GM23338 (cell line): ENCODE results near the gene MAP3K9. TPM values are rescaled to one million over a fixed set of nuclear protein-coding genes. Genes with fewer than 3 reads are reported as not detected.

Experiments
- ATAC-seq: fragments of 200-7000 bp; cut with Tn5 transposase; 3 replicates; pipeline ENCODE4 v1.9.1; 2020
- DNase-seq: peaks from one replicate; pipeline ENCODE4 v3.0.0-alpha.2; 2015; ENCODE audit warnings: low spot score
- H2AFZ ChIP-seq: fragments of 200-600 bp; sonication (generic); 2 replicates; pipeline ENCODE4 v1.8.0; 2016; ENCODE audit warnings: antibody characterized with exemption, mild to moderate bottlenecking, moderate library complexity
- H3F3A ChIP-seq: fragments of 200-600 bp; sonication (generic); replicated peaks from 2 replicates; pipeline ENCODE4 v1.8.0; 2017; ENCODE audit warnings: antibody characterized with exemption, mixed run types, low read depth
- H3K27ac ChIP-seq: fragments of 200-600 bp; sonication (generic); 2 replicates; pipeline ENCODE4 v1.6.1; 2016; ENCODE audit warnings: low read depth
- H3K27me3 ChIP-seq: fragments of 200-600 bp; sonication (generic); 2 replicates; pipeline ENCODE4 v1.8.0; 2016; ENCODE audit warnings: mild to moderate bottlenecking, mixed run types, moderate library complexity; ENCODE audit not compliant: insufficient read depth
- H3K36me3 ChIP-seq: fragments of 200-600 bp; sonication (generic); 2 replicates; pipeline ENCODE4 v1.8.0; 2016; ENCODE audit warnings: mild to moderate bottlenecking; ENCODE audit not compliant: insufficient read depth
- H3K4me1 ChIP-seq: fragments of 200-600 bp; sonication (generic); 2 replicates; pipeline ENCODE4 v1.8.0; 2016; ENCODE audit warnings: mild to moderate bottlenecking, moderate library complexity; ENCODE audit not compliant: insufficient read depth
- H3K4me2 ChIP-seq: fragments of 200-600 bp; sonication (generic); 2 replicates; pipeline ENCODE4 v1.7.1; 2017; ENCODE audit warnings: mixed run types
- H3K4me3 ChIP-seq: fragments of 200-600 bp; sonication (generic); 2 replicates; pipeline ENCODE4 v1.6.1; 2016; ENCODE audit warnings: mixed run types
- H3K79me2 ChIP-seq: fragments of 200-600 bp; sonication (generic); replicated peaks from 2 replicates; pipeline ENCODE4 v1.8.0; 2017; ENCODE audit warnings: mild to moderate bottlenecking; ENCODE audit not compliant: insufficient read depth
- H3K9me2 ChIP-seq: fragments of 200-600 bp; sonication (generic); 2 replicates; pipeline ENCODE4 v1.8.0; 2017; ENCODE audit not compliant: insufficient read depth
- H4K20me1 ChIP-seq: fragments of 200-600 bp; sonication (generic); replicated peaks from 2 replicates; pipeline ENCODE4 v1.8.0; 2017; ENCODE audit warnings: mild to moderate bottlenecking; ENCODE audit not compliant: insufficient read depth
- H3K27ac Mint-ChIP-seq: 2 replicates; pipeline ENCODE4 v1.8.0; 2020; ENCODE audit warnings: inconsistent platforms, mild to moderate bottlenecking, moderate library complexity, mixed read lengths
- H3K27me3 Mint-ChIP-seq: 3 replicates; pipeline ENCODE4 v1.8.0; 2022; ENCODE audit warnings: low read depth, mild to moderate bottlenecking, moderate library complexity, mixed read lengths, inconsistent platforms; ENCODE audit not compliant: insufficient read depth, poor library complexity
- H3K36me3 Mint-ChIP-seq: 3 replicates; pipeline ENCODE4 v1.8.0; 2021; ENCODE audit warnings: low read depth, mild to moderate bottlenecking, inconsistent platforms, moderate library complexity, mixed read lengths
- H3K4me1 Mint-ChIP-seq: 3 replicates; pipeline ENCODE4 v1.8.0; 2020; ENCODE audit warnings: mild to moderate bottlenecking, inconsistent platforms, mixed read lengths
- H3K4me3 Mint-ChIP-seq: 3 replicates; pipeline ENCODE4 v1.8.0; 2021; ENCODE audit warnings: moderate library complexity, mild to moderate bottlenecking, inconsistent platforms, mixed read lengths
- H3K9me3 Mint-ChIP-seq: 3 replicates; pipeline ENCODE4 v1.8.0; 2020; ENCODE audit warnings: moderate library complexity, mild to moderate bottlenecking, inconsistent platforms, mixed read lengths
- CREB1 ChIP-seq: fragments of 250-450 bp; sonication (Bioruptor Pico); IDR thresholded peaks from 2 replicates; pipeline ENCODE4 v1.5.0; 2020; ENCODE audit warnings: low read depth, mild to moderate bottlenecking, moderate library complexity
- CTCF ChIP-seq, 2 experiments: fragments of 200-600 bp in 1 of 2; sonication (generic) in 1 of 2; conservative IDR thresholded peaks; 2 replicates each; pipeline versions ENCODE4 v1.5.1 to v1.6.1; 2016 to 2017; ENCODE audit warnings: antibody characterized with exemption in 2 of 2, low read depth in 2 of 2, mild to moderate bottlenecking in 2 of 2, moderate library complexity in 1 of 2
- ETS1 ChIP-seq: IDR thresholded peaks from 2 replicates; pipeline ENCODE4 v1.6.1; 2016; ENCODE audit warnings: antibody characterized with exemption
- EZH2 ChIP-seq: fragments of 200-600 bp; sonication (generic); IDR thresholded peaks from one replicate; pipeline ENCODE4 v1.8.0; 2017; ENCODE audit warnings: antibody characterized with exemption, mild to moderate bottlenecking, low read depth; ENCODE audit not compliant: unreplicated experiment
- EZH2phosphoT487 ChIP-seq: fragments of 200-600 bp; sonication (generic); IDR thresholded peaks from one replicate; pipeline ENCODE4 v1.8.1; 2018; ENCODE audit warnings: antibody characterized with exemption; ENCODE audit not compliant: unreplicated experiment
- JUNB ChIP-seq: IDR thresholded peaks from one replicate; pipeline ENCODE4 v1.6.1; 2016; ENCODE audit warnings: antibody characterized with exemption; ENCODE audit not compliant: unreplicated experiment
- NANOG ChIP-seq: IDR thresholded peaks from 2 replicates; pipeline ENCODE4 v1.6.1; 2016; ENCODE audit warnings: antibody characterized with exemption, borderline replicate concordance
- POLR2AphosphoS5 ChIP-seq: IDR thresholded peaks from 2 replicates; pipeline ENCODE4 v1.6.1; 2016; ENCODE audit warnings: antibody characterized with exemption, low read depth
- REST ChIP-seq: IDR thresholded peaks from one replicate; pipeline ENCODE4 v1.6.1; 2018; ENCODE audit warnings: antibody characterized with exemption; ENCODE audit not compliant: unreplicated experiment
- STAT1 ChIP-seq: IDR thresholded peaks from one replicate; pipeline ENCODE4 v1.6.1; 2016; ENCODE audit warnings: antibody characterized with exemption; ENCODE audit not compliant: unreplicated experiment
- ZNF114 ChIP-seq: fragments of 250-450 bp; sonication (Bioruptor Pico); IDR thresholded peaks from 2 replicates; pipeline ENCODE4 v1.5.0; 2020; ENCODE audit warnings: mild to moderate bottlenecking, moderate library complexity
- ZNF331 ChIP-seq: fragments of 250-450 bp; sonication (Bioruptor Pico); IDR thresholded peaks from 2 replicates; pipeline ENCODE4 v1.5.0; 2020; ENCODE audit warnings: low read depth, mild to moderate bottlenecking, moderate library complexity
- ZNF462 ChIP-seq: fragments of 250-450 bp; sonication (Bioruptor Pico); IDR thresholded peaks from 2 replicates; pipeline ENCODE4 v1.5.0; 2020; ENCODE audit warnings: mild to moderate bottlenecking, moderate library complexity
- polyA plus RNA-seq: library from polyadenylated mRNA; unstranded; fragments of >200 nt; fragmentation: Nextera tagmentation; extraction: Ambion mirVana; gene quantifications from 2 replicates; pipeline ENCODE4 v1.2.1, GENCODE V29; 2016
- total RNA-seq: library from RNA; depleted of rRNA; stranded (reverse); fragments of >200 nt; shearing (Covaris generic); gene quantifications from 2 replicates; pipeline ENCODE4 v1.2.3, GENCODE V29; 2014

Gene MAP3K9
- total and polyA plus RNA-seq, 2 experiments from 2014 or later = 5.3 to 30.8 TPM

GRCh38 chr14:70842851-70843462 lies 33.6 kb upstream of the MAP3K9 start:
- Histone ChIP-seq H3K9me2 (peaks cover 3% of the 10 kb centered on the region; the same call in 1 of the 2 replicates), H4K20me1 (no peaks in the 10 kb centered on the region), H3K27ac (no peak overlapping the region), H3K36me3 (no peaks in the 10 kb centered on the region), H3K79me2 (no peaks in the 10 kb centered on the region), H3K27me3 (no peaks in the 10 kb centered on the region), H3K4me2 (no peak overlapping the region), H3F3A (no peaks in the 10 kb centered on the region), H3K4me3 (no peak overlapping the region), H2AFZ (no peak overlapping the region), H3K4me1 (no peaks in the 10 kb centered on the region)
- Mint-ChIP-seq H3K36me3 (no peaks in the 10 kb centered on the region), H3K27ac (no peak overlapping the region), H3K4me3 (no peak overlapping the region), H3K27me3 (no peaks in the 10 kb centered on the region), H3K4me1 (no peaks in the 10 kb centered on the region), H3K9me3 (no peaks in the 10 kb centered on the region)
- DNase-seq = no peak
- ATAC-seq = no peak
- TF ChIP-seq ZNF462 (CRISPR knock-in tag) = no peak
- no peak for TF ChIP-seq EZH2phosphoT487
- TF ChIP-seq ZNF114 (CRISPR knock-in tag) = no peak
- no peak for TF ChIP-seq EZH2
- TF ChIP-seq STAT1 = no peak
- TF ChIP-seq POLR2AphosphoS5 = no peak
- no peak for TF ChIP-seq JUNB
- TF ChIP-seq ETS1 = no peak
- TF ChIP-seq CTCF (conservative IDR thresholded peaks at IDR 0.05; ENCODE audit: low read depth in 2 of 2) = no peak
- TF ChIP-seq CREB1 (CRISPR knock-in tag) = no peak
- no peak for TF ChIP-seq ZNF331 (CRISPR knock-in tag)
- TF ChIP-seq REST = no peak
- no peak for TF ChIP-seq NANOG
